GM12865 (cell line): Measurements from ENCODE around the gene ICAM1.

ENCODE experiments used
- DNase-seq: peaks from one replicate; pipeline ENCODE4 v3.0.0; 2010; ENCODE audit warnings: low read depth
- H3K4me3 ChIP-seq: 2 replicates; pipeline ENCODE4 v1.5.1; 2011; ENCODE audit warnings: mild to moderate bottlenecking, low read depth, low read length, control low read depth
- CTCF ChIP-seq: IDR thresholded peaks from 2 replicates; pipeline ENCODE4 v1.5.1; 2011; ENCODE audit warnings: low read length, control low read depth, low read depth, inconsistent platforms; ENCODE audit not compliant: insufficient read depth; ENCODE audit errors: missing control alignments

The ICAM1 gene

GRCh38 chr19:10256551-10256950 lies 14.4 kb upstream of the ICAM1 start:
- TF ChIP-seq CTCF = no peak
- DNase-seq = no peak
- no peak overlapping the region for H3K4me3 ChIP-seq

- no peak for DNase-seq
- no peak for TF ChIP-seq CTCF
- H3K4me3 ChIP-seq = no peak overlapping the region
These were observed 13.8 kb upstream of the ICAM1 start for GRCh38 chr19:10256970-10257615.

GRCh38 chr19:10258080-10258710 lies 12.7 kb upstream of the ICAM1 start:
- DNase-seq = no peak
- no peak overlapping the region for H3K4me3 ChIP-seq
- no peak for TF ChIP-seq CTCF

GRCh38 chr19:10259162-10259905 lies 11.6 kb upstream of the ICAM1 start:
- DNase-seq = peak; percentile 95
- no peak overlapping the region for H3K4me3 ChIP-seq
- peak; percentile 81 for TF ChIP-seq CTCF

- H3K4me3 ChIP-seq = no peak overlapping the region
- TF ChIP-seq CTCF = no peak
- DNase-seq = peak; percentile 43
These were observed 10.8 kb upstream of the ICAM1 start for GRCh38 chr19:10260141-10260584.

- no peak for TF ChIP-seq CTCF
- no peak for DNase-seq
- H3K4me3 ChIP-seq = no peak overlapping the region
These were observed 8.1 kb upstream of the ICAM1 start for GRCh38 chr19:10262771-10263170.
